WTC11 (cell line): ENCODE measurements around the gene VEGFA.

Experiments
- FOXJ3 ChIP-seq: sonication (generic); formaldehyde crosslinking; IDR thresholded peaks from 2 replicates; pipeline ENCODE4 v1.9.0; 2021; ENCODE audit warnings: missing genetic modification reagents, mild to moderate bottlenecking, borderline replicate concordance
- KAT7 ChIP-seq: sonication (generic); formaldehyde crosslinking; IDR thresholded peaks from 2 replicates; pipeline ENCODE4 v1.8.1; 2023; ENCODE audit warnings: missing genetic modification reagents, mild to moderate bottlenecking, borderline replicate concordance
- NR2C2 ChIP-seq: sonication (generic); formaldehyde crosslinking; IDR thresholded peaks from 2 replicates; pipeline ENCODE4 v1.8.0; 2022; ENCODE audit warnings: mild to moderate bottlenecking, missing genetic modification reagents
- TEAD4 ChIP-seq: sonication (generic); formaldehyde crosslinking; IDR thresholded peaks from 2 replicates; pipeline ENCODE4 v1.8.0; 2022; ENCODE audit warnings: mild to moderate bottlenecking, missing genetic modification reagents
- TF ChIP-seq, protein P1 (sequence below): fragments of 200-600 bp; IDR thresholded peaks from 2 replicates; pipeline ENCODE4 v1.8.0; 2022; ENCODE audit warnings: antibody characterized with exemption
- TF ChIP-seq, protein P2 (sequence below): sonication (generic); formaldehyde crosslinking; conservative IDR thresholded peaks from 2 replicates; pipeline ENCODE4 v1.8.1; 2023; ENCODE audit warnings: mild to moderate bottlenecking, low read depth, missing genetic modification reagents, moderate library complexity
- TF ChIP-seq, protein P3 (sequence below): sonication (generic); formaldehyde crosslinking; IDR thresholded peaks from 2 replicates; pipeline ENCODE4 v1.8.1; 2022; ENCODE audit warnings: missing genetic modification reagents, borderline replicate concordance
- TF ChIP-seq, protein P4 (sequence below): sonication (generic); formaldehyde crosslinking; conservative IDR thresholded peaks from 2 replicates; pipeline ENCODE4 v1.8.1; 2022; ENCODE audit warnings: mild to moderate bottlenecking, missing genetic modification reagents
- TF ChIP-seq, protein P5 (sequence below): sonication (generic); formaldehyde crosslinking; IDR thresholded peaks from 2 replicates; pipeline ENCODE4 v1.8.1; 2023; ENCODE audit warnings: mild to moderate bottlenecking, missing genetic modification reagents, moderate library complexity
- TF ChIP-seq, protein P6 (sequence below): sonication (generic); formaldehyde crosslinking; IDR thresholded peaks from 2 replicates; pipeline ENCODE4 v1.8.0; 2022; ENCODE audit warnings: mild to moderate bottlenecking, missing genetic modification reagents
- TF ChIP-seq, protein P7 (sequence below): sonication (generic); formaldehyde crosslinking; IDR thresholded peaks from 2 replicates; pipeline ENCODE4 v1.8.0; 2022; ENCODE audit warnings: mild to moderate bottlenecking, missing genetic modification reagents

DNA sequence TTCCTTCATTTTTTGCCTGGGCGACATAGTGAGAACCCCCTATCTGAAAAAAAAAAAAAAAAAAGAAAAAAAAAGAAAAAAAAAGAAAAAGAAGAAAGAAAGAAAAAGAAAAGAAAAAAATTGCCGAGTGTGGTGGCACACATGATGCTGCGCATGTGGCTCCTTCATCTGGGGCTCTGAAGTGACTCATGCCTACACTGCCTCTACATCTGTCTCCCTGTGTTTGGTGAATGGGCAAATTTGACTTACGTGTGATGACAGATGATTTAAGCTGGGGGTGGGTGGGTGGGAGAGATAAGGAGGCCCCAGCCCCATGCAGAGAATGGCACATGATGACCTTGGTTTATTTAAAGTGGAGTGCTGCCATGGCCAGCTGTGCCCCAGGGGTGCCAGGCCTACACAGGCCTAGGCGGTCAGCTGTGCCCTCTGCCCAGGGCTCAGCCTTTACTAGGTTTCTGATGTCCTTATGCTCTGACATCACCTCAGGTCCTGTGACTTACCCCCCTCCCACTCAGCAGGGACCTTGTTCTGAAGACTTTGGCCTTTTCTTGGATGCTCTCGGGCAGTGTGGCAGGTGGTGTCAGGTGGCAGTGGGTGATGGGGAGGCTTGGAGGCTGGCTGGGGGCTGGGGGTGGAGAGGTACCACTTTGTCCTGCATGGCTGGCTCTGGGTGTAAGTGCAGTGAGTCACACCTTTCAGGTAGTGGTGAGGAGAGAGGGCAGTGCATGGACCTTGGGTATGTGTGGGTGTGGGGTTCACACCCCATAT lies 41.1 kb downstream of the VEGFA start:
- TF ChIP-seq KAT7 (CRISPR knock-in tag) (no peak), FOXJ3 (CRISPR knock-in tag) (no peak), NR2C2 (CRISPR knock-in tag) (no peak), TEAD4 (CRISPR knock-in tag) (no peak)
- TF ChIP-seq, protein P1, sequence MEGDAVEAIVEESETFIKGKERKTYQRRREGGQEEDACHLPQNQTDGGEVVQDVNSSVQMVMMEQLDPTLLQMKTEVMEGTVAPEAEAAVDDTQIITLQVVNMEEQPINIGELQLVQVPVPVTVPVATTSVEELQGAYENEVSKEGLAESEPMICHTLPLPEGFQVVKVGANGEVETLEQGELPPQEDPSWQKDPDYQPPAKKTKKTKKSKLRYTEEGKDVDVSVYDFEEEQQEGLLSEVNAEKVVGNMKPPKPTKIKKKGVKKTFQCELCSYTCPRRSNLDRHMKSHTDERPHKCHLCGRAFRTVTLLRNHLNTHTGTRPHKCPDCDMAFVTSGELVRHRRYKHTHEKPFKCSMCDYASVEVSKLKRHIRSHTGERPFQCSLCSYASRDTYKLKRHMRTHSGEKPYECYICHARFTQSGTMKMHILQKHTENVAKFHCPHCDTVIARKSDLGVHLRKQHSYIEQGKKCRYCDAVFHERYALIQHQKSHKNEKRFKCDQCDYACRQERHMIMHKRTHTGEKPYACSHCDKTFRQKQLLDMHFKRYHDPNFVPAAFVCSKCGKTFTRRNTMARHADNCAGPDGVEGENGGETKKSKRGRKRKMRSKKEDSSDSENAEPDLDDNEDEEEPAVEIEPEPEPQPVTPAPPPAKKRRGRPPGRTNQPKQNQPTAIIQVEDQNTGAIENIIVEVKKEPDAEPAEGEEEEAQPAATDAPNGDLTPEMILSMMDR = no peak
- TF ChIP-seq, protein P2, sequence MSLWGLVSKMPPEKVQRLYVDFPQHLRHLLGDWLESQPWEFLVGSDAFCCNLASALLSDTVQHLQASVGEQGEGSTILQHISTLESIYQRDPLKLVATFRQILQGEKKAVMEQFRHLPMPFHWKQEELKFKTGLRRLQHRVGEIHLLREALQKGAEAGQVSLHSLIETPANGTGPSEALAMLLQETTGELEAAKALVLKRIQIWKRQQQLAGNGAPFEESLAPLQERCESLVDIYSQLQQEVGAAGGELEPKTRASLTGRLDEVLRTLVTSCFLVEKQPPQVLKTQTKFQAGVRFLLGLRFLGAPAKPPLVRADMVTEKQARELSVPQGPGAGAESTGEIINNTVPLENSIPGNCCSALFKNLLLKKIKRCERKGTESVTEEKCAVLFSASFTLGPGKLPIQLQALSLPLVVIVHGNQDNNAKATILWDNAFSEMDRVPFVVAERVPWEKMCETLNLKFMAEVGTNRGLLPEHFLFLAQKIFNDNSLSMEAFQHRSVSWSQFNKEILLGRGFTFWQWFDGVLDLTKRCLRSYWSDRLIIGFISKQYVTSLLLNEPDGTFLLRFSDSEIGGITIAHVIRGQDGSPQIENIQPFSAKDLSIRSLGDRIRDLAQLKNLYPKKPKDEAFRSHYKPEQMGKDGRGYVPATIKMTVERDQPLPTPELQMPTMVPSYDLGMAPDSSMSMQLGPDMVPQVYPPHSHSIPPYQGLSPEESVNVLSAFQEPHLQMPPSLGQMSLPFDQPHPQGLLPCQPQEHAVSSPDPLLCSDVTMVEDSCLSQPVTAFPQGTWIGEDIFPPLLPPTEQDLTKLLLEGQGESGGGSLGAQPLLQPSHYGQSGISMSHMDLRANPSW (CRISPR knock-in tag) = no peak
- TF ChIP-seq, protein P3, sequence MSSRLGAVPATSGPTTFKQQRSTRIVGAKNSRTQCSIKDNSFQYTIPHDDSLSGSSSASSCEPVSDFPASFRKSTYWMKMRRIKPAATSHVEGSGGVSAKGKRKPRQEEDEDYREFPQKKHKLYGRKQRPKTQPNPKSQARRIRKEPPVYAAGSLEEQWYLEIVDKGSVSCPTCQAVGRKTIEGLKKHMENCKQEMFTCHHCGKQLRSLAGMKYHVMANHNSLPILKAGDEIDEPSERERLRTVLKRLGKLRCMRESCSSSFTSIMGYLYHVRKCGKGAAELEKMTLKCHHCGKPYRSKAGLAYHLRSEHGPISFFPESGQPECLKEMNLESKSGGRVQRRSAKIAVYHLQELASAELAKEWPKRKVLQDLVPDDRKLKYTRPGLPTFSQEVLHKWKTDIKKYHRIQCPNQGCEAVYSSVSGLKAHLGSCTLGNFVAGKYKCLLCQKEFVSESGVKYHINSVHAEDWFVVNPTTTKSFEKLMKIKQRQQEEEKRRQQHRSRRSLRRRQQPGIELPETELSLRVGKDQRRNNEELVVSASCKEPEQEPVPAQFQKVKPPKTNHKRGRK (CRISPR knock-in tag) = no peak
- TF ChIP-seq, protein P4, sequence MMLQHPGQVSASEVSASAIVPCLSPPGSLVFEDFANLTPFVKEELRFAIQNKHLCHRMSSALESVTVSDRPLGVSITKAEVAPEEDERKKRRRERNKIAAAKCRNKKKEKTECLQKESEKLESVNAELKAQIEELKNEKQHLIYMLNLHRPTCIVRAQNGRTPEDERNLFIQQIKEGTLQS (CRISPR knock-in tag) = no peak
- TF ChIP-seq, protein P5, sequence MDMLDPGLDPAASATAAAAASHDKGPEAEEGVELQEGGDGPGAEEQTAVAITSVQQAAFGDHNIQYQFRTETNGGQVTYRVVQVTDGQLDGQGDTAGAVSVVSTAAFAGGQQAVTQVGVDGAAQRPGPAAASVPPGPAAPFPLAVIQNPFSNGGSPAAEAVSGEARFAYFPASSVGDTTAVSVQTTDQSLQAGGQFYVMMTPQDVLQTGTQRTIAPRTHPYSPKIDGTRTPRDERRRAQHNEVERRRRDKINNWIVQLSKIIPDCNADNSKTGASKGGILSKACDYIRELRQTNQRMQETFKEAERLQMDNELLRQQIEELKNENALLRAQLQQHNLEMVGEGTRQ (CRISPR knock-in tag) = no peak
- TF ChIP-seq, protein P6, sequence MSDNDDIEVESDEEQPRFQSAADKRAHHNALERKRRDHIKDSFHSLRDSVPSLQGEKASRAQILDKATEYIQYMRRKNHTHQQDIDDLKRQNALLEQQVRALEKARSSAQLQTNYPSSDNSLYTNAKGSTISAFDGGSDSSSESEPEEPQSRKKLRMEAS = no peak
- TF ChIP-seq, protein P7, sequence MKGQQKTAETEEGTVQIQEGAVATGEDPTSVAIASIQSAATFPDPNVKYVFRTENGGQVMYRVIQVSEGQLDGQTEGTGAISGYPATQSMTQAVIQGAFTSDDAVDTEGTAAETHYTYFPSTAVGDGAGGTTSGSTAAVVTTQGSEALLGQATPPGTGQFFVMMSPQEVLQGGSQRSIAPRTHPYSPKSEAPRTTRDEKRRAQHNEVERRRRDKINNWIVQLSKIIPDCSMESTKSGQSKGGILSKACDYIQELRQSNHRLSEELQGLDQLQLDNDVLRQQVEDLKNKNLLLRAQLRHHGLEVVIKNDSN (CRISPR knock-in tag) = no peak
